Prostate gland (tissue), 2 donors: ENCODE results near the gene ITGA11. TPM values are rescaled to one million over a fixed set of nuclear protein-coding genes. Genes with fewer than 3 reads are reported as not detected.

Experiments used
- DNase-seq: peaks from one replicate; pipeline ENCODE4 v3.0.0-alpha.2; 2019; ENCODE audit warnings: low spot score
- H3K27ac ChIP-seq, 2 donors: fragments of 200-600 bp; sonication (generic); 2 replicates each; pipeline ENCODE4 v1.5.1; 2017 to 2019
- H3K27me3 ChIP-seq: fragments of 200-600 bp; sonication (generic); replicated peaks from 2 replicates; pipeline ENCODE4 v1.5.1; 2019; ENCODE audit not compliant: insufficient read depth
- H3K36me3 ChIP-seq, 2 donors: fragments of 200-600 bp; sonication (generic); 1 replicate in 1 of 2; 2 replicates in 1 of 2; pipeline versions ENCODE4 v1.5.1 to v1.8.1; 2017 to 2019
- H3K4me1 ChIP-seq: fragments of 200-600 bp; sonication (generic); replicated peaks from 2 replicates; pipeline ENCODE4 v1.5.1; 2019
- H3K4me3 ChIP-seq, 2 donors: fragments of 200-600 bp; sonication (generic); 2 replicates each; pipeline ENCODE4 v1.5.1; 2017 to 2019
- H3K9me3 ChIP-seq: fragments of 200-600 bp; sonication (generic); 2 replicates; pipeline ENCODE4 v1.5.1; 2017
- CTCF ChIP-seq, 4 experiments: fragments of 200-600 bp in 2 of 4; fragments of 450-650 bp in 2 of 4; sonication (generic) in 2 of 4; IDR thresholded peaks; 1 replicate in 3 of 4; 2 replicates in 1 of 4; pipeline ENCODE4 v1.5.1; 2016 to 2019; ENCODE audit warnings: antibody characterized with exemption in 4 of 4, mild to moderate bottlenecking in 2 of 4, moderate library complexity in 2 of 4
- POLR2A ChIP-seq: fragments of 450-650 bp; IDR thresholded peaks from one replicate; pipeline ENCODE4 v1.6.1; 2016; ENCODE audit warnings: antibody characterized with exemption, mild to moderate bottlenecking
- POLR2AphosphoS5 ChIP-seq: sonication (generic); formaldehyde crosslinking; IDR thresholded peaks from one replicate; pipeline ENCODE4 v1.6.1; 2017; ENCODE audit warnings: antibody characterized with exemption
- WGBS: methylation state at CpG from one replicate; pipeline ENCODE4 v1.1.5; 2018; 5-methylcytosine and 5-hydroxymethylcytosine counted together
- intact Hi-C: fragments of 100-400 bp; cut with DNase I; formaldehyde crosslinking; loops from one replicate; pipeline ENCODE4 v1.14.2; 2022
- total RNA-seq, 2 donors: library from RNA; depleted of rRNA; stranded (reverse); fragments of >200 nt; gene quantifications; one replicate each; pipeline ENCODE4 v1.1.0, GENCODE V29; 2016

The ITGA11 gene
- total RNA-seq, 2 donors from 2014 or later: 2.0 to 11.0 TPM

- intact Hi-C loops: loop anchor here (10.0 kb wide), 1 partner anchor 288 kb away; no protein-coding TSS in a partner anchor
- DNase-seq: peak; percentile 1
- TF ChIP-seq POLR2A (no peak), POLR2AphosphoS5 (no peak), CTCF (IDR thresholded peaks at IDR 0.05) (no peak)
- Histone ChIP-seq H3K9me3 (no peaks in the 10 kb centered on the region), H3K27ac (no peak overlapping the region), H3K4me1 (no peaks in the 10 kb centered on the region), H3K27me3 (no peaks in the 10 kb centered on the region), H3K36me3 (no peaks in the 10 kb centered on the region), H3K4me3 (no peak overlapping the region)
- WGBS: 89% methylated on average over 9 of the region's 9 CpGs
Measured at GRCh38 chr15:68386587-68387288, 45.2 kb downstream of the ITGA11 start.

- Histone ChIP-seq H3K27me3 (no peaks in the 10 kb centered on the region), H3K27ac (no peak overlapping the region), H3K4me1 (no peaks in the 10 kb centered on the region), H3K36me3 (no peaks in the 10 kb centered on the region), H3K9me3 (no peaks in the 10 kb centered on the region), H3K4me3 (no peak overlapping the region)
- DNase-seq: peak; percentile 2
- intact Hi-C loops: loop anchor here (10.0 kb wide), 1 partner anchor 289 kb away; no protein-coding TSS in a partner anchor
- 96% methylated on average over 8 of the region's 8 CpGs for WGBS
- TF ChIP-seq POLR2AphosphoS5: no peak
- TF ChIP-seq CTCF (IDR thresholded peaks at IDR 0.05): no peak
- TF ChIP-seq POLR2A: no peak
Measured at GRCh38 chr15:68385671-68386586, 46.0 kb downstream of the ITGA11 start.

- Histone ChIP-seq H3K27me3 (no peaks in the 10 kb centered on the region), H3K36me3 (no peaks in the 10 kb centered on the region), H3K9me3 (no peaks in the 10 kb centered on the region), H3K27ac (peak overlapping the region in 1 of 2 donors; percentile 33), H3K4me1 (no peaks in the 10 kb centered on the region), H3K4me3 (no peak overlapping the region)
- intact Hi-C loops: loop anchor here (10.0 kb wide), 1 partner anchor 290 kb away; no protein-coding TSS in a partner anchor
- peak; percentile 2 for DNase-seq
- 93% methylated on average over 3 of the region's 3 CpGs for WGBS
- TF ChIP-seq POLR2A: no peak
Measured at GRCh38 chr15:68385240-68385561, 46.8 kb downstream of the ITGA11 start.

- peak overlapping the region in 1 of 2 donors; percentile 33 for H3K27ac ChIP-seq
- no peaks in the 10 kb centered on the region for H3K9me3 ChIP-seq
- no peaks in the 10 kb centered on the region for H3K27me3 ChIP-seq
- no peak overlapping the region for H3K4me3 ChIP-seq
- TF ChIP-seq POLR2AphosphoS5 (peak; percentile 40), CTCF (IDR thresholded peaks at IDR 0.05) (no peak)
- peak; percentile 4 for DNase-seq
- no peaks in the 10 kb centered on the region for H3K4me1 ChIP-seq
- intact Hi-C loops: loop anchor here (10.0 kb wide), 1 partner anchor 290 kb away; no protein-coding TSS in a partner anchor
- H3K36me3 ChIP-seq: no peaks in the 10 kb centered on the region
- 26% methylated on average over 9 of the region's 9 CpGs for WGBS
Measured at GRCh38 chr15:68384451-68385239, 47.3 kb downstream of the ITGA11 start.
